Sciatic nerve (tissue), 2 donors: ENCODE measurements around the gene CRTC2. TPM values are rescaled to one million over a fixed set of nuclear protein-coding genes. Genes with fewer than 3 reads are reported as not detected.
A peak's percentile ranks its signal among the peaks of the same experiment; 100 is the strongest.

ENCODE experiments used
- ATAC-seq: fragments of 200-7000 bp; cut with Tn5 transposase; one replicate; pipeline ENCODE4 v1.9.1; 2020; ENCODE audit warnings: mild to moderate bottlenecking, moderate library complexity
- DNase-seq: peaks from one replicate; pipeline ENCODE4 v3.0.0-alpha.2; 2020; ENCODE audit warnings: low spot score
- intact Hi-C: fragments of 100-400 bp; cut with DNase I; formaldehyde crosslinking; loops from one replicate; pipeline ENCODE4 v1.14.2; 2022
- total RNA-seq: library from RNA; stranded (reverse); fragmentation: NEBNext Ultra II Directional; extraction: Animal tissue kit (Norgen Biotek cat#: 25700); gene quantifications from one replicate; pipeline ENCODE4 v1.2.1, GENCODE V29; 2021
- donor health status: DM: no; HTN: no; CAD: no.
- donor health status: DM: no; HTN: no; CAD: no.

Gene CRTC2
- total RNA-seq, 1 donor from 2014 or later, result 58.1 TPM

DNA sequence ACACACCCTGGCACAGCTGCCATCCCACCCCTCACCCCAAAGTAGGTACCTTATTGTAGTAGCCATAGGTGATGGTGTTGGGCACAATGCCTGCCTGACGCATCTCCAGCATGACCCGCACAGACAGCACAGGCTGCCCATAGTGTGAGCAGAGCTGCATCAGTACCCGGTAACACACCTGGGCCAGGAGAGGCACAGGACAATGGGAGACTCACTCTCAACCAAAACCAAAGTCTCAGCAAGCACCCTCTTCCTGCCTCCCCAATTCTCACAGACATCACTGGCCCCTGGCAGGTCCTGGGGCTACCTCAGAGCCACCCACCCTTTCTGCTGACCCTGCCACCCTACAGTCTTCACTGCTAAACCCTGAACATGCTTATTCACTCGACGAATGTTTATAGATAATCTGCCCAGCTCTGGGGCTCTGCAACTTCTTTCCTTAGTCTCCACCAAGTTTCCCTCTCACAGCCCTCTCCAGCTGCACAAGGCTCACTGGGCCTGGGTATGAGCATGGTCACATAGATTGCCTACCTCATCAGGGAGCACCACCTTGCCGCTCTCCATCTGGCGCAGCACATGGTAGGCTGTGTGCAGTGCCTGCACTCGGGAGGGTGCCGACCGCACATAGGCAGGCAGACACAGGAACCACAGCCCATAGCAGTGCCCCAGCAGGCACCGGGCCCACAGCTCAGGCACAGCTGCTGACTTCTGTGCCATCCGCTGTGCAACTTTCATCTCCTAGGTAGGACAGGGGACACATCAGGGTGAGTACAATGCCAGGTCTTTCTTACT lies 22.2 kb downstream of the CRTC2 start:
- intact Hi-C loops, result no loop called here
- no peak for ATAC-seq
- no peak for DNase-seq

GRCh38 chr1:153934746-153935145 lies 23.7 kb downstream of the CRTC2 start:
- DNase-seq, result no peak
- intact Hi-C loops, result no loop called here
- no peak for ATAC-seq

DNA sequence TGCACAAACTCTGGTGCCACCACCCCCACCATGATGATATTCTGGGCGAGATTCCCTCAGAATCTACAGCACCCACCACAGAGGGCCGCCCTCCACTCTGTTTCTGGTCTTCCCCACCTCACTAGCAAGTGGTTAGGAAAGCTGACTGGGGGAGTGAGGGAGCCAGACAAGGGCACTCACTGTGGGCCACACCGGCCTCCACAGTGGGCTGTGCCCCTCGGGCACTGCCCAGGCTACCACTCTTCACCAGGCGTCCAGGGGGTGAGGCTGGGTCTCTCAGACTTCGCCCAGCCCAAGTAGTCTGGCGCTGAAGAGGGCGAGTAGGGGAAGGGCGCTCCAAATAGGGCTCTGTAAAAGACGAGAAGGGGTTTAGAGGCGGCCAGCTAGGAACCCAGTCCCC lies 24.5 kb downstream of the CRTC2 start:
- ATAC-seq, result no peak
- intact Hi-C loops, result no loop called here
- no peak for DNase-seq

DNA sequence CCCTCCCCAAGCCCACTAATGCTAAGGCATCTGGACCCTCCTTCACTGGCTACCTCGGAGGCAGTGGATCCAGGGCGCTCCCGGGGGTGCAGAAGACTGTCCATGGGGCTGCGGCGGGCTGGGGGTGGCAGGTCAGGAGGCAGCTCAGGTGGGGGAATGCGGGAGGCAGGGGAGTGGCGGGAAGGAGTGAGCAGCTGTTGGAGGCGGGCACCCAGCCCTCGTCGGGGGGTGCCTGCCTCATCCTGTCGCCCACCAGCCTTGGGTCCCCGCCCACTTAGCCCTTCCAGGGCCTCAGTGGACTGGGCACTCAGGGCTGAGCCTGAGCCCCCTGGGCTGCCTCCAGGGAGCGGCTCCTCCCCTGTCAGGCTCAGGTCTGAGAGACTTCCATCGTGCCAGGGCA lies 25.0 kb downstream of the CRTC2 start:
- intact Hi-C loops, result no loop called here
- ATAC-seq, result no peak
- no peak for DNase-seq

DNA sequence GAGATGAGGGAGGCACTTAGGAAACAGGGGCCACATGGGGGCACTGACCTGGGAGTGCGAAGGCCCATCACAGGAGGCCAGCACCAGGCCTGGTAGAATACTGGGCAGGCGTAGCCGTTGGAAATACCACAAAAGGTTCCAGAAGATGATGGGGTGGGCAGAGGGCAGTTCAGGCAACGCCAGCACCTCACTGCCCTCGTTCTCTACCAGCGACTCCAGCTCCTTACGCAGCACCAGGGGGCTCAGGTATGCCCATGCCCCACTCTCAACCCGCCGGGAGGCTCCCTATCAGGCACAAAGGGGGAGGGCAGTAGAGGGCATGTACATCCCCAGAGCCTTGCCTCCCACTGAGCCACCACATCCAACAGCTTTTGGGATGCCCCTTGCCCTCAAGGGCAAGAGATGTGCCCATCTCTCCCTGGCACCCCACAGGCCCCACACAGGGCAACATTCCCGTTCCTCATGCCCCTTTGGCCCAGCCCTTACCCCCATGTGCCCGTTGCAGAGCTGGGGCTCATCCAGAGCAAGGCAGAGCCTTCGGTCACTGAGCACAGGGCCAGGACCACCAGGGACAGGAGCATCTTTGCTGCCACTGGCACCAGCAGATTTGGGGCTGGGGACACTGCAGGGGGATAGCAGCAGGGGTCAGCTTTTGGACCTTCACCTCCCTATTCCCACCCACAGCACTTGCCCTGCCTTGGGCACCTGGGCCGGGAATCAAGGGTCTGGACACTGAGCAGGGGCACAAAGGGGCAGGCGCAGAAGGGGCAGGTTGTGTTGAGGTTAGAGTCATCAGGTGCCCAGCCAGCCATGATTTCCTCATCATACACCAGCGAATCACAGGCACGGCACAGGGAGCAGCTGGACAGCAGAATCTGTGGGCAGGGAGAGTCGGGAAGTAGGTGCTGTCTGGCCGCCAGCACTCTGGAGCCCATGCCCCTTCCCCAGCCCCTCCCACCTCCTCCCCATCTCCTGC lies 26.0 kb downstream of the CRTC2 start:
- intact Hi-C loops, result no loop called here
- no peak for ATAC-seq
- DNase-seq, result no peak

DNA sequence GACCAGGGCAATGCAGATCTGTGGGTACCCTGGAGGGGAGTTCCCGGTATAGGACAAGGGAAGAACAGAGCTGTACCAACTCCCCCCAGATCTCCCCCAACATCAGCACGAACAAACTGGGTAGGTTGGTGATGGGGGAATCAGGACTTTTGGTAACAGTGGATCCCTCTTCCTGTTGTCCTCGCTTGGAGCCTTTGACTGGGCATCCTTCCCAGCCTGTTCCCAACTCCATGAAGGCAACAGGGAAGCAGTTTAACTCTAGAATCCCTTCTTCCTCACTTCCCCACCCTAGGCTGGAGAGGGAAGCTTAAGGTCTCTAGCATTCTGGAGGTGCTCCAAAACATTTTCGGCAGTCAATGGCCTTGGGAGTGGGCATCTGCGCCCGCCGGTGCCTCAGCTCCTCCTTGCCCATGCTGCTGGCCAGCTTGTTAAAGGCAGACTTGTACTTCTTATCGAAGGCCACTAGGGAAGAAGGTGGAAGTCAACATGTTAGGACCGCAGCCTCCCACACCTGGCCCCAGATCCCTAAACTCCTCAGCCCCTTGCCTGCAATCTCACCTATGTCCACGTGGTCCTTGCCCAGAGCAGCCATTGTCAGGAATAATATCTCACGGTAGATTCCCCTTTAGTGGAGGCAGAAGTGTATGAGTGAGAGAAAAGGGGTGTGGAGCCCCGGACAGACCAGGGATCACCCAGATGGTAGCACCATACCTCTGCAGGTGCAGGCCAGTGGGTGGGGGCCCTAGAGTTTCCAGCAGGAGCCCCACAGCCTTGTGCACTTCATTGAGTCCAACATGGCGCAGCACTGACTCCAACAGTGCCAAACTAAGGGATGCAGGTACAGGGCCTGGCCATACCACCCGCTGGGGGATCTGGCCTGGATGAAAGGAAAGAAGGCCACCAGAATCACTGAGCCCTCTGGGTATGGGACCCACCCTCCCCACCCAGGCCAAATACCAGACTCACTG lies 28.1 kb downstream of the CRTC2 start:
- ATAC-seq (no peak), DNase-seq (no peak)
- intact Hi-C loops, result no loop called here

- intact Hi-C loops, result no loop called here
- DNase-seq (no peak), ATAC-seq (no peak)
These were observed 29.0 kb downstream of the CRTC2 start for GRCh38 chr1:153929426-153929825.

GRCh38 chr1:153928791-153929341 lies 29.5 kb downstream of the CRTC2 start:
- intact Hi-C loops, result no loop called here
- ATAC-seq (no peak), DNase-seq (no peak)

- ATAC-seq (no peak), DNase-seq (no peak)
- intact Hi-C loops, result no loop called here
These were observed 30.2 kb downstream of the CRTC2 start for GRCh38 chr1:153928245-153928644.

- DNase-seq (no peak), ATAC-seq (no peak)
- intact Hi-C loops, result no loop called here
These were observed 32.0 kb downstream of the CRTC2 start for GRCh38 chr1:153926405-153926804.

DNA sequence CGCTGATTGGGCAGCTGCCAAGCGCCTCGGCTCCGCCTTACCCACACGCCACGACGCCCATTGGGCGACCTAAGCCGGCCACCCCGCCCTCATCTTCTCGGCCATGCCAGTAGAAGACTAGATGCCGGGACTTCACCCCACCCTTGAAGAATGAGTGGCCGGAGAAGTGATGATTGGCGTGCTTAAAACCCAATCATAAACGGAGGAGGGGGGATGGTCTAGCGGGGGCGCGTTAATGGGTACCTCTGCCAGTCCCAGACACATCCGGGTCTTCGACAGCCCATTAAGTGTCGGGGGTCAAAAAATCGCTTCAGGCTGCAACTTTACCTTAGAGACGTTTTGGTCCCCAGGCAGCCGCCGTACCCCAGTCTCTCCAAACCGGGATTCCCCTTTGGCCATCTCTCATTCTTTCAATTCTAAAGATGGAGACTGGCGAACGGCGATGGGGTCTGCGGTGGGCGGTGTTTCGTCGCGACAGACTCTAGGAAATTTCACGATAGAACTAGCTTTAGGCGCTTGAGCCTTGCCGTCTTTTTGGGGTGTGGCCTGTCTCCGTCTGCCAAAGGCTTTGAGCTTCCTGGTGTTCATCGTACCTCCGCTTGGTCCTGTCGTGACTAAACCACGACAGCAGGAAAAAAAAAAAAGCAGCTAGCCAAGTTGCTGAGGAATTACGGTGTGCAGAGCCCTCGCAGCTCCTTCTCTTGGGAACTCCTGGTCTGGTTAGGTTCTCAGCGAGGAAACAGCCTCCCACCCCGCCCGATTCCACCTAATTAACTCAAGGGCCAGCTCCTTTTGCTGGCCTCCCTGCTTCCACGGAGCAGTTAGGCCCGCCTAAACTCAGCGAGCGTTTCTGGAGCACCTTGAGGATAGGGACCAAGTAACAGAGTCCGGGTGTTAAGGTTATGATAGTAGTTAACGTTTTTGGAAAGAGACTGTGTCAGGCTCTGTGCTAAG lies 35.2 kb downstream of the CRTC2 start, which contains the start of gene GATAD2B:
Gene GATAD2B, minus strand, starts transcription at position 1 of the 954 bp plus-strand sequence. CDS start 94,625 bp downstream, outside the sequence.
- intact Hi-C loops, result no loop called here
- ATAC-seq, result peak; percentile 99
- peak; percentile 100 for DNase-seq

DNA sequence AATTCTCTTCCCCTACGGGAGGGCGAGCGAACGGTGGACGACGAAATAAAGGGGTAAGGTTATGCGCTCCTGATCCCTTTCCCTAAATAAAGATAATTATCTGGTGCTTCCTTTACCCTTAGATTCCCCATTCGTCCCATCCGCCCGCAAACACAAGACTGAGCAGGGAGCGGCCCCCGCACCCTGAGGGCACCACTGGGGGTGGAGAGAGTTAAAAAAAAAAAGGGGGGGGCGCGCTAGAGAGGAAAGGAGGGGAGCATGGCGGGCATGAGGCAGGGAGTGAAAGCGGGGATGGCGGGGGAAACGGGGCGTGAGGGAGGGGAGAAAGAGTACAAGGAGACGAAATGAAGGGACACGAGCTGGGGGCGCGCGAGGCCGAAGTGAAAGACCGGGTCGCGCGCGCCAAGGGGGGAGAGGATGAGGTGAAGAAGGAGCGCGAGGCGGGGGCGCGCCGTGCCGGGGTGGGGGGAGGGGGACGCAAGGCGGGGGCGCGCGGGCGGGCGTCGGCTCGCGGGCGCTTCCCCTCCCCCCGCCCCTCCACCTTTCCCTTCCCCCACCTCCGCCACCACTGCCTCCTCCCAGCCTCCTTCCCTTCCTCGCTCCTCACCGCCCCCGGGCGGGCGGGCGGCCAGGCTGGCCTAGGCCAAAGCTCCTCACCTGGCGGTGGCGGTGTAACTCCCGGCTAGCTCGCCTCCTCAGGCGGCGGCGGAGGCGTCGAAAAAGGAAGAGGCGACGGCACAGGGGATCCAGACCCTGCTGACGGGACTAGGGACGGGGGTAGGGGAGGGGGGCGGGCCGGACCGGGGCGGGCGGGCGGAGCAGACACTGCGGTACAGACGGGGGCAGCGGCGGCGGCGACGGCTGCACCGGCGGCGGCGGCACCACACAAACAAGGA lies 36.1 kb downstream of the CRTC2 start:
- no peak for ATAC-seq
- intact Hi-C loops, result no loop called here
- no peak for DNase-seq

DNA sequence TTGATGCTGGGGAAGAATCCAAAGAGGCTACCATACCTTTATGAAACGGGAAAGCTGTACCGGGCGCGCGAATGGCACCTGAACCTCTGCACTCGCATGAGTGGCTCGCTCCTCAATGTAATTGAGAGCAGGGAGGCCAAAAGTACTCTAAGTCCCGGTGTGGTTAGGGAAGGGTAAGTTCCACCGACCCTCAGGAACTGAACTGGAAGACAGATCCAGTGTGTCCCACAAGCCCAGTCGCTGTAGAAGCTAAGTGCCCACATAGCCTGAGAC lies 36.7 kb downstream of the CRTC2 start:
- intact Hi-C loops, result no loop called here
- no peak for DNase-seq
- ATAC-seq, result no peak

GRCh38 chr1:153921080-153921802 lies 37.2 kb downstream of the CRTC2 start:
- intact Hi-C loops, result no loop called here
- ATAC-seq, result no peak
- DNase-seq, result no peak

GRCh38 chr1:153919876-153920852 lies 38.2 kb downstream of the CRTC2 start:
- no peak for ATAC-seq
- DNase-seq, result no peak
- intact Hi-C loops, result no loop called here
